Skeletal muscle cell (primary cell): ENCODE measurements around the gene SULT6B1.

Experiments
- DNase-seq: peaks from one replicate; pipeline ENCODE4 v3.0.0-alpha.2; 2010; ENCODE audit warnings: low read depth
- H3K4me3 ChIP-seq: 2 replicates; pipeline ENCODE4 v1.5.1; 2011; ENCODE audit warnings: low read depth, mild to moderate bottlenecking, control low read depth, low read length, moderate library complexity

The SULT6B1 gene

GRCh38 chr2:37156071-37156856 lies 32.2 kb downstream of the SULT6B1 start:
- H3K4me3 ChIP-seq = peak overlapping the region; percentile 63

DNA sequence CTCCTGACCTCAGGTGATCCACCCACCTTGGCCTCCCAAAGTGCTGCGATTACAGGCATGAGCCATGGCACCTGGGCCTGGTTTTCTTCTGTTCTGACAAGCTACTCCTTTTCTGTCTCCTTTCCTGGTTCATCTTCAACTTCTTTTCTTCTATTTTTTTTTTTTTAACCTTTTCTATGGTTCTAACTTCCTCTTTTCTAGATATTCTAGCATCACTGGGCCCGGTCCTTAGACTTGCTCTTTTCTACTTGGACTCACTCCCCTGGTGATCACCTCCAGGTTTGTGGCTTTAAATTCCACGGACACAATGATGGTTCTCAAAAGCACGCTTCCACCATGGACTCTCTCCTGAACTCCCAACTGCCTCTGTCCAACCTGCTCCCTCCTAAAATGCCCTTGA lies 33.7 kb downstream of the SULT6B1 start:
- DNase-seq = no peak
- no peak overlapping the region for H3K4me3 ChIP-seq

More at GRCh38 chr2:37156071-37156856, 32.2 kb downstream of the SULT6B1 start:
- peak; percentile 10 for DNase-seq

GRCh38 chr2:37153224-37153623 lies 35.2 kb downstream of the SULT6B1 start:
- DNase-seq = no peak
- no peak overlapping the region for H3K4me3 ChIP-seq

DNA sequence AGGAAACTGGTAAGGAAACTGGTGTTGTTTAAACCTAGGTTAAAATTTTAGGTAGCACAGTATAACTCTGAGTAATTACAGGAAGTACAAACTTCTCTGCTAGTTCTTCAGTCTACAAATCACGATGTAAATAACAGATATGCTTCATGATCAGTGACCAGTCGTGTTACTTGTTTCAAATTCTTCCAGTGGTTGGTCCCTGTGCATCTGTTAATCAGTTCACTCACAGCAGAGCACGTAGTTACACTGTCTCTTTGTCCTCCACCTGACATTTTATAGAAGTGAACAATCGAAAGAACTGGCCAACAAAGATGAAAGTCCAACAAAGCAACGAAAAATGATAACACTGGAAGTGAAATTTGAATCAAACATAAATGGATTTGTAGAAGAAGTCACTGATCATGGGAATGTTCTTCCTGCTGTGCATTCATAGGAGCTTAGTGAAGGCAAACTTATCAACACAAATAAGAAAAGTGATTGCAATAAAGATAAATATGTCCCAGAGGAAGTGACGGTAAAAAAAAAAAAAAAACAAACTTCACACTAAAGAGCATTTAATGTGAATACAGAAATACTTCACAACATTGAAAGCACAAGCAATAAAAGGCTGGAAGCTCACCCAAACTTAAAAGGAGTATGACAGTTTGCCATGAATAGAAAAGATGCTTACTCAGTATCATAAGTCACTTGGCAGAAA lies 38.7 kb downstream of the SULT6B1 start:
- H3K4me3 ChIP-seq = no peak overlapping the region
- DNase-seq = no peak

DNA sequence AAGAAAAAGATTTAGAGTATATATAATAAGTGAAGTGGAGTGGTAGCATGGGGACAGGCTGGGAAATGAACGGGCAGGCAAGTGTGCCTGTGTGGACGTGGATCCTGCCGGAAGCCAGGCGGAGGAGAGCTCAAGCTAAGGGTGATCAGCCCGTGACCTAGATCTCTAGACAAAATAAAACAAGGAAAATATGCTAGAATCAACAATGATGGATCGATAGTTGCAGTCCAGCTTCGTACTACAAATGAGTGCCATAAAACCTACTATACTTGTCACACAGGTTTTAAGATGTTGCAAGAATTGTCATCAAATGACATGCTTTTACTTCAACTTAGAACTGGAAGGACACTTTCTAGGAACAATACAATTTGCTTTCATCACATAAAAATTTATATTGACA lies 40.1 kb downstream of the SULT6B1 start:
- no peak overlapping the region for H3K4me3 ChIP-seq

DNA sequence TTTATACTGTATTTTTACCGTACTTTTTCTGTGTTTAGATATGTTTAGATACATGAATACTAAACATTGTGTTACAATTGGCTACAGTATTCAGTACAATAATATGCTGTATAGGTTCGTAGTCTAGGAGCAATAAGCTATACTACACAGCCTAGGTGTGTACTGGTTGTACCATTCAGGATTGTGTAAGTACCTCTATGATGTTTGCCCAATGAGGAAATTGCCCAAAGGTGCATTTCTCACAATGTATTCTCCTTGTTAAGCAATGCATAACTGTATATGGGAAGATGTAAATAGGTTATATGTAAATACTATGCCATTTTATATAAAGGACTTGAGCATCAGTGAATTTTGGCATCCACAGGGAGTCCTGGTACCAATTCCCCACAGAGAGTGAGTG lies 42.4 kb downstream of the SULT6B1 start:
- no peak for DNase-seq
- no peak overlapping the region for H3K4me3 ChIP-seq

More for the DNA sequence above, 40.1 kb downstream of the SULT6B1 start:
- no peak for DNase-seq

DNA sequence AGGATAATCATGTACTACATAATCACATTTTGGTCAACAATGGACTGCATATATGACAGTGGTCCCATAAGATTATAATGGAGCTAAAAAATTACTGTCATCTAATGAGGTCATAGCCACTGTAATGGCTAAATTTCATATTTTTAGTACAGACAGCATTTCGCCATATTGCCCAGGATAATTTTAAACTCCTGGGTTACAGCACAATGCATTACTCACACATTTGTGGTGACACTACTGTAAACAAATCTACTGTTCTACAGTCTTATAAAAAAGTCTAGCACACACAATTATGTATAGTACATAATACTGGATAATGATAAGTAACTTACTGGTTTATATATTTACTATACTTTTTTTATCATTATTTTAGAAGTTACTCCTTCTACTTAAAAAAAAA lies 44.5 kb downstream of the SULT6B1 start:
- DNase-seq = no peak
- H3K4me3 ChIP-seq = no peak overlapping the region

DNA sequence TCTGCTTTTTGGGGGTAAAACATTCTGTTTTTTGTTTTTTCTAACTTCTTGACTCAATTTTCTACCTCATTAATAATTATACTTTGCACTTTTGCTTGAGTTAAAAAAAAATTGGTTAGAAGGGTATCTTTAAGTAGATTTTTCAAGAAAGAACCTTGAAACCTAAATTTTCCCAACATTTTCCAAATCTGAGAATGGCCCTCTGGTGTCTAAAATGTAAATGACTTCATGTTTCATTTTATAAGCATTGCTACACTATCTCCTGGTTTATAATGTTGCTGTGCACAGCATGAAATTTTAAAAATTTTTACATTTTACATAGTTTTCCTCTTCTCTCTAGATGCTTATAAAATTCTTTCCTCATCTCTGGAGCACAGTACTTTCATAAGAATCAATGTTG lies 45.9 kb downstream of the SULT6B1 start:
- DNase-seq = no peak

GRCh38 chr2:37132914-37133313 lies 55.6 kb downstream of the SULT6B1 start:
- no peak for DNase-seq
- no peak overlapping the region for H3K4me3 ChIP-seq

More for the DNA sequence above, 45.9 kb downstream of the SULT6B1 start:
- H3K4me3 ChIP-seq = no peak overlapping the region

- peak; percentile 5 for DNase-seq
- H3K4me3 ChIP-seq = no peak overlapping the region
These were observed 63.1 kb downstream of the SULT6B1 start for GRCh38 chr2:37125416-37125815.

GRCh38 chr2:37119157-37119556 lies 69.3 kb downstream of the SULT6B1 start:
- H3K4me3 ChIP-seq = no peak overlapping the region
- no peak for DNase-seq
